SK-N-SH (cell line): ENCODE measurements around the gene CFAP43.

Source experiments
- CHD2 ChIP-seq: fragments of 150-350 bp; IDR thresholded peaks from 2 replicates; pipeline ENCODE4 v1.6.1; 2018; ENCODE audit warnings: low read length; ENCODE audit not compliant: partially characterized antibody
- CTCF ChIP-seq: fragments of 200-600 bp; sonication (generic); IDR thresholded peaks from 2 replicates; pipeline ENCODE4 v1.6.1; 2017; ENCODE audit warnings: antibody characterized with exemption, mild to moderate bottlenecking, moderate library complexity
- JUND ChIP-seq: IDR thresholded peaks from 2 replicates; pipeline ENCODE4 v1.4.0; 2012
- MAX ChIP-seq: IDR thresholded peaks from 2 replicates; pipeline ENCODE4 v1.4.0; 2012; ENCODE audit warnings: low read depth
- PBX3 ChIP-seq: IDR thresholded peaks from 2 replicates; pipeline ENCODE4; 2012
- POLR2AphosphoS5 ChIP-seq: IDR thresholded peaks from 2 replicates; pipeline ENCODE4 v1.6.1; 2012; ENCODE audit warnings: low read depth, low read length
- SIN3A ChIP-seq: IDR thresholded peaks from 2 replicates; pipeline ENCODE4 v1.6.1; 2012; ENCODE audit warnings: low read depth, mild to moderate bottlenecking, low read length, moderate library complexity, borderline replicate concordance
- SMC3 ChIP-seq: IDR thresholded peaks from 2 replicates; pipeline ENCODE4 v1.6.1; 2012; ENCODE audit warnings: low read depth, low read length, improper control_type of control experiment
- TAF1 ChIP-seq: IDR thresholded peaks from 2 replicates; pipeline ENCODE4 v1.6.1; 2012; ENCODE audit warnings: low read depth, mild to moderate bottlenecking, low read length, moderate library complexity, borderline replicate concordance
- TCF12 ChIP-seq: IDR thresholded peaks from 2 replicates; pipeline ENCODE4 v1.4.0; 2012
- ZBTB33 ChIP-seq: IDR thresholded peaks from 2 replicates; pipeline ENCODE4 v1.4.0; 2012; ENCODE audit warnings: low read depth, borderline replicate concordance
- TF ChIP-seq, protein P1 (sequence below): IDR thresholded peaks from 2 replicates; pipeline ENCODE4 v1.6.1; 2012; ENCODE audit warnings: mild to moderate bottlenecking, low read depth, low read length, moderate library complexity

DNA sequence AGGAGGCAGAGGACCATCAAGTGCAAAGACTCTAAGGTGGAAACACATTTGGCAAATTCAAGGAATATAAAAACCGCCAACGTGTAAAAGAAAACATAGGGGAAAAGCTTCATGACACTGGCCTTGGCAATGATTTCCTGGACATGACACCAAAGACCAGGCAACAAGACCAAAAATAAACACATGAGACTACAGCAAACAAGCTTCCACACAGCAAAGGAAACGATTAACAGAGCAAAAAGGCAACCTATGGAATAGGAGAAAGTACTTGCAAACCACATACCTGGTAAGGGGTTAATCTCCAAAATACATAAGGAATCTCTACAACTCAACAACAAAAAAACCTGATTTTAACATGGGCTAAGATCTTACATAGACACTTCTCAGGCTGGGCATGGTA, 26.0 kb upstream of the CFAP43 start:
- TF ChIP-seq CTCF (no peak), ZBTB33 (no peak), TCF12 (no peak), PBX3 (no peak), SIN3A (no peak), TAF1 (no peak), MAX (no peak), POLR2AphosphoS5 (no peak), JUND (no peak), CHD2 (no peak), SMC3 (no peak)
- TF ChIP-seq, protein P1, sequence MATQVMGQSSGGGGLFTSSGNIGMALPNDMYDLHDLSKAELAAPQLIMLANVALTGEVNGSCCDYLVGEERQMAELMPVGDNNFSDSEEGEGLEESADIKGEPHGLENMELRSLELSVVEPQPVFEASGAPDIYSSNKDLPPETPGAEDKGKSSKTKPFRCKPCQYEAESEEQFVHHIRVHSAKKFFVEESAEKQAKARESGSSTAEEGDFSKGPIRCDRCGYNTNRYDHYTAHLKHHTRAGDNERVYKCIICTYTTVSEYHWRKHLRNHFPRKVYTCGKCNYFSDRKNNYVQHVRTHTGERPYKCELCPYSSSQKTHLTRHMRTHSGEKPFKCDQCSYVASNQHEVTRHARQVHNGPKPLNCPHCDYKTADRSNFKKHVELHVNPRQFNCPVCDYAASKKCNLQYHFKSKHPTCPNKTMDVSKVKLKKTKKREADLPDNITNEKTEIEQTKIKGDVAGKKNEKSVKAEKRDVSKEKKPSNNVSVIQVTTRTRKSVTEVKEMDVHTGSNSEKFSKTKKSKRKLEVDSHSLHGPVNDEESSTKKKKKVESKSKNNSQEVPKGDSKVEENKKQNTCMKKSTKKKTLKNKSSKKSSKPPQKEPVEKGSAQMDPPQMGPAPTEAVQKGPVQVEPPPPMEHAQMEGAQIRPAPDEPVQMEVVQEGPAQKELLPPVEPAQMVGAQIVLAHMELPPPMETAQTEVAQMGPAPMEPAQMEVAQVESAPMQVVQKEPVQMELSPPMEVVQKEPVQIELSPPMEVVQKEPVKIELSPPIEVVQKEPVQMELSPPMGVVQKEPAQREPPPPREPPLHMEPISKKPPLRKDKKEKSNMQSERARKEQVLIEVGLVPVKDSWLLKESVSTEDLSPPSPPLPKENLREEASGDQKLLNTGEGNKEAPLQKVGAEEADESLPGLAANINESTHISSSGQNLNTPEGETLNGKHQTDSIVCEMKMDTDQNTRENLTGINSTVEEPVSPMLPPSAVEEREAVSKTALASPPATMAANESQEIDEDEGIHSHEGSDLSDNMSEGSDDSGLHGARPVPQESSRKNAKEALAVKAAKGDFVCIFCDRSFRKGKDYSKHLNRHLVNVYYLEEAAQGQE = no peak
